HCT116 (cell line): ENCODE results near the gene CFAP92.

ENCODE experiments used
- ATF3 ChIP-seq: IDR thresholded peaks from 2 replicates; pipeline ENCODE4 v1.6.1; 2012
- CTCF ChIP-seq, 3 experiments: fragments of 200-600 bp in 1 of 3; sonication (generic) in 1 of 3; IDR thresholded peaks in 2 of 3; conservative IDR thresholded peaks in 1 of 3; 2 replicates each; pipeline ENCODE4 v1.5.1; 2012 to 2017; ENCODE audit warnings: low read depth in 2 of 3, low read length in 2 of 3, antibody characterized with exemption in 1 of 3, borderline replicate concordance in 1 of 3, control low read depth in 1 of 3, mild to moderate bottlenecking in 1 of 3, mixed read lengths in 1 of 3, mixed run types in 1 of 3, moderate library complexity in 1 of 3; ENCODE audit not compliant: insufficient read depth in 1 of 3
- MAX ChIP-seq: IDR thresholded peaks from 2 replicates; pipeline ENCODE4 v1.6.1; 2012
- SRF ChIP-seq: IDR thresholded peaks from 2 replicates; pipeline ENCODE4 v1.6.1; 2012; ENCODE audit warnings: low read depth

- TF ChIP-seq CTCF (IDR thresholded peaks at IDR 0.05 in 2 of 3, conservative IDR thresholded peaks at IDR 0.05 in 1 of 3; ENCODE audit: borderline replicate concordance in 1 of 3, insufficient read depth in 1 of 3, low read depth in 2 of 3, low read length in 2 of 3) (no peak), SRF (no peak), MAX (no peak), ATF3 (no peak)
Observed at GRCh38 chr3:129036222-129037092, 42.6 kb upstream of the CFAP92 start.
